Urinary bladder (tissue), 4 donors: ENCODE data around the gene KRAS. TPM values are rescaled to one million over a fixed set of nuclear protein-coding genes. Genes with fewer than 3 reads are reported as not detected.

Source experiments
- DNase-seq: peaks from one replicate; pipeline ENCODE4 v3.0.0-alpha.2; 2015; ENCODE audit errors: extremely low spot score
- H3K27ac ChIP-seq: one replicate; pipeline ENCODE4 v1.5.1; 2013; ENCODE audit warnings: low read depth, mild to moderate bottlenecking, moderate library complexity
- H3K36me3 ChIP-seq: one replicate; pipeline ENCODE4 v1.6.1; 2013; ENCODE audit warnings: mild to moderate bottlenecking, moderate library complexity; ENCODE audit not compliant: insufficient read depth
- H3K4me1 ChIP-seq: one replicate; pipeline ENCODE4 v1.6.1; 2013; ENCODE audit warnings: mild to moderate bottlenecking, moderate library complexity; ENCODE audit not compliant: insufficient read depth
- H3K4me3 ChIP-seq: one replicate; pipeline ENCODE4 v1.5.1; 2013; ENCODE audit warnings: low read depth, low read length
- WGBS: extraction: QIAGEN DNeasy Blood & Tissue Kit; methylation state at CpG from one replicate; pipeline ENCODE4 v1.1.7; 2013; 5-methylcytosine and 5-hydroxymethylcytosine counted together
- polyA plus RNA-seq: library from polyadenylated mRNA; stranded (reverse); fragments of 200-250 nt; gene quantifications from one replicate; pipeline ENCODE4 v1.2.3, GENCODE V29; 2013
- total RNA-seq: library from RNA; depleted of rRNA; stranded (reverse); fragments of >200 nt; gene quantifications from one replicate; pipeline ENCODE4 v1.2.3, GENCODE V29; 2014
- donor health status: healthy with polysubstance abuse.
- donor health status: healthy.

KRAS gene
- total and polyA plus RNA-seq, 2 donors: 13.9 to 30.9 TPM

- H3K36me3 ChIP-seq: no peaks in the 10 kb centered on the region
- H3K4me3 ChIP-seq: no peak overlapping the region
- no peaks in the 10 kb centered on the region for H3K4me1 ChIP-seq
- DNase-seq: no peak
- H3K27ac ChIP-seq: no peak overlapping the region
Observed at GRCh38 chr12:25266497-25266896, 15.8 kb upstream of the KRAS start.

DNA sequence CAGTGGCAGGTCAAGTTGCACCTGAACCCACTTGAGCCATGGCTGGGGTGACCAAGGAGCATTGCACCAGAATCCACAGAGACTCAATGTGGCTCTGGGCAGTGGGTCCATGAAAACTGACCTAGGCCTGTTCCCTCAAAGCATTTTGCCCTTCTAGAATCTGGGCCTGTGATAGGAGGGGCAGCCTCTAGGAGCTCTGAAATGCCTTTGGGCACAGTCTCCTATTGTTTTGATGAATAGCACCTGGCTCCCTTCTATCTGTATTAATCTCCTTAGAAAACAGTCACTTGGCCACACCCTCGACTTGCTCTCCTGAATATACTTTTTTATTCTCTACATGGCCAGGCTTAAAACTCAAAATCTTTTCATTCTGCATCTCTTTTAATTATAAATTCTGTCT, 14.1 kb upstream of the KRAS start:
- no peak overlapping the region for H3K27ac ChIP-seq
- WGBS: 74% methylated on average over 1 of the region's 1 CpG
- no peak for DNase-seq
- H3K36me3 ChIP-seq: no peaks in the 10 kb centered on the region
- H3K4me1 ChIP-seq: no peaks in the 10 kb centered on the region
- H3K4me3 ChIP-seq: no peak overlapping the region

DNA sequence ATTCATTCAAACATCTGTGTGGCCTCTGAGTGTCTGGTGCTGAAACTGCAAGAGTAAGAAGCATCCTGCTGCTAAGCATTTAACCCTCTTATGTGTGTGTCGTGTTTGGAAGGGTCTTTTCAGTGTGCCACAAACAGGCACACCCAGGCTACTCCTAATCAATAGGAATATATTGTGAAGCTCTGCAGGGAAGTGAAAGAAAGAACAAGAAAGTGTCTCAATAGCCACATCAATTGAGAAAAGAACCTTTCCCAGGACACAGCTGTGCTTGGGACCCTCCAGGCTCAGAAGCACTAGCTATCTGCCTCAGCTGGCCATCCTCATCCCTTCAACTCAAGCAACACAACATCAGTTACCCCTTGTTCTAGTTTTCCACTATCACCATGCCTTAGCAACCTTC, 13.4 kb upstream of the KRAS start:
- no peaks in the 10 kb centered on the region for H3K36me3 ChIP-seq
- DNase-seq: no peak
- no peaks in the 10 kb centered on the region for H3K4me1 ChIP-seq
- 30% methylated on average over 1 of the region's 1 CpG for WGBS
- H3K27ac ChIP-seq: no peak overlapping the region
- H3K4me3 ChIP-seq: no peak overlapping the region

DNA sequence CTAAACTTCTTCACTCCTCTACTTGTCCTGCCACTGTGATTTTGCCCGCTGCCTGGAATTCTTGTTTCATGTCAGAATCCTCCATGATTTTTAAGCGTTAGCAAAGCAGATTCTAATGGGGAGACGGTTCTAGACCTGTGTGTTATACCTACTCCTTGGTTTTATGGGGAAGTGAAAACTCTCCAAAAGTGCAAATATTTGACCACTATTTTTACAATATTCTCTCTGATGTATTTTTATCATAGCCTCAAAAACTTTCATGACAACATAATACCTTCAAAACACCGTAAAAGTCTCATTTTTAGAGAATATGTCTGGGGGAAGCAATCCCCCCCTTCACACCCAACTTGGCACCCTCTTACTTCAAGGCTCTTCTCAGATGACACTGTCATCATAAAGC, 12.9 kb upstream of the KRAS start:
- H3K4me3 ChIP-seq: no peak overlapping the region
- H3K27ac ChIP-seq: no peak overlapping the region
- H3K36me3 ChIP-seq: no peaks in the 10 kb centered on the region
- 86% methylated on average over 4 of the region's 4 CpGs for WGBS
- no peaks in the 10 kb centered on the region for H3K4me1 ChIP-seq
- no peak for DNase-seq

DNA sequence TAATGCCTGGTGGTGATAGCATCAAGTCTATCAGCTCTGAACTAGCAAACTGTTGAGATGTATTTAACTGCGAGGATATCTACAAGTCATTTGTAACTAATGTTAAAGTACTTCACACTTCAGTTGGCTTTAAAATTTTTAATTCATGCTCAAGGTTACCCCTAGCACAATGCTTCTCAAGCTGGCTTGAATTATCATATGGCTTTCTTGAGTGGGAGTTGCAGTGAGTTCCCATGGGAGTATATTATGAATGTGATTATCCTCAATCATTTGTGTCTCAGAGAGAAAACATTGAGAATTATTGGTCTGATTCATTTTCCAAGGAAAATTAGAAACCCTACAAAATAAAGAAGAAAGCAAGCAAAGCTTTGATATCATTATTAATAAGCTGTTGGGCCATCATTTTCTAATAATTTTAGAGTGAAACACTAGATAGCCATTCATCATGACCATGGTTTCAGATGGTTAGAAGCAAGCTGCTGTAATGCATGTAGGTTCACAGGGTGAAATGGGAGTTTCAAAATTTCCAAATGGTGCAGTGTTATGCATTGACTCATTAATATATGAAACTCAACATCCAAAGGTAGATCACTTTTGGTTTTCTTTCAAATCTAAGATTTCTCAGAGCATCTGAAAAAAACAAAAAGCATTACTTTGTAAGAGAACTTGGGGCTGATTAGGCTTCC, 11.8 kb upstream of the KRAS start:
- Histone ChIP-seq H3K36me3 (no peaks in the 10 kb centered on the region), H3K4me1 (no peaks in the 10 kb centered on the region), H3K27ac (no peak overlapping the region), H3K4me3 (no peak overlapping the region)
- no peak for DNase-seq
- 88% methylated on average over 1 of the region's 1 CpG for WGBS

DNA sequence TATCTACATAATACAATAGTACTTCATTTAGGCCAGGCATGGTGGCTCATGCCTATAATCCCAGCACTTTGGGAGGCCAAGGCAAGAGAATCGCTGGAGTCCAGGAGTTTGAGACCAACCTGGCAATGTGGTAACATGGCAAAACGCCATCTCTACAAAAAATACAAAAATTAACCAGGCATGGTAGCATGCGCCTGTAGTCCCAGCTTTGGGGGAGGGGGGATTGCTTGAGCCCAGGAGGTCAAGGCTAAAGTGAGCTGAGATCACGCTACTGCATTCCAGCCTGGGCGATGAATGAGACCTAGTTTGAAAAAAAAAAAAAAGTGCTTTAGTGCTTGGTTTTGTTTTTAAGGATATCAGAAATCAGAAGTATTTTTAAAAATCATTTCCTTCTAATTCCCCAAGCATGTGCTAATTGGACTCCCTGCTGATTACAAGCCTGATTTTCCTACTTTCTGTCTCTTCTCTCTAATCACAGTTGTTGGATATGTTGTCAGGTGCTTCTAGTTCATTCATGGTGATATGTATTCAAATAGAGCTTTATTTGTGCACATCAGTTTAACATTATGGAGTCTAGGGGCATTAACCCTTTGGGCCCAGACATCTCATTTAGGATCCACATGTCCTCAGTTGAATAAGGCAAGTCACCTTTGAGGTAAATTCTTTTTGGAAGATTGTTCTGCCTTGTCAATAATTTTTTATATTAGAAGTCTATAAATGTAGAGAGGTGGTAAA, 7.0 kb upstream of the KRAS start:
- Histone ChIP-seq H3K36me3 (no peaks in the 10 kb centered on the region), H3K4me3 (no peak overlapping the region), H3K27ac (no peak overlapping the region), H3K4me1 (no peaks in the 10 kb centered on the region)
- no peak for DNase-seq
- 94% methylated on average over 5 of the region's 5 CpGs for WGBS

DNA sequence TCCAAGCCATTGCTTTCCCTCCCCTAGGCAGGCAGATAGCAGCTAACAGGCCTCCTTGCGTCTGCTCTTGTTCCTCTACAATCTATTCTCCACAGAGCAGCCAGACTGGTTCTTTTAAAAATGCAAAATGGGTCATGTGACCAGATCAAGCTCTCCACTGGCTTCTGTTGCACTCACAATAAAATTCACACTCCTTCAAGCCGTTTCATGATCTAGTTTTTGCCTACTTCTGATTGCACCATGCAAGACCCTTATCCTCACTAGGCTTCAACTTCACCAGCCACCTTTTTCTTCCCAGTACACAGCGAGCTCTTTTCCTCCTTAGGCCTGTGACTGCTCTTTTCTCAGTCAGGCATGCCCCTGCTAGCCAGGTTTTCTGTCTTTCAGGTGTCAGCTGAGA, 6.1 kb upstream of the KRAS start:
- Histone ChIP-seq H3K4me3 (no peak overlapping the region), H3K27ac (no peak overlapping the region), H3K4me1 (no peaks in the 10 kb centered on the region), H3K36me3 (no peaks in the 10 kb centered on the region)
- no peak for DNase-seq
- 69% methylated on average over 3 of the region's 3 CpGs for WGBS

DNA sequence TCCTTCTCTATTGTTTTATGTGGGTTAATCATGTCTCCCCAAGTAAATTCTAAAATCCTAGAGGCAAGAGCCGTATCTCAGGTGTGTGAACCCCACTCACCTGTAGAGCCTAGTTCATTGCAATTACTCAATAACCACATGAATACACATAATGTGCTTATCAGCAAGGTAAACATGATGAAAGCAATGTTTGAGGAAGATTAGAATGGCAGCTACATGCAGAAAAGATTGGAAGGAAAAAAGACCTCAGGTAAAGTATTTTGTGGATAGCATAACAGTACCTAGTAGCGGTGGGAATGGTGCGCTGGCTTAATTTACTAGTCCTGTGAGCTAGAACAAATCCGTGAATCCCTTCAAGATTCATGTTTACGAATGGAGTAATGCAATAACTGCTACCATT, 5.3 kb upstream of the KRAS start:
- Histone ChIP-seq H3K36me3 (no peaks in the 10 kb centered on the region), H3K27ac (no peak overlapping the region), H3K4me3 (no peak overlapping the region), H3K4me1 (no peaks in the 10 kb centered on the region)
- no peak for DNase-seq
- WGBS: 90% methylated on average over 5 of the region's 5 CpGs

DNA sequence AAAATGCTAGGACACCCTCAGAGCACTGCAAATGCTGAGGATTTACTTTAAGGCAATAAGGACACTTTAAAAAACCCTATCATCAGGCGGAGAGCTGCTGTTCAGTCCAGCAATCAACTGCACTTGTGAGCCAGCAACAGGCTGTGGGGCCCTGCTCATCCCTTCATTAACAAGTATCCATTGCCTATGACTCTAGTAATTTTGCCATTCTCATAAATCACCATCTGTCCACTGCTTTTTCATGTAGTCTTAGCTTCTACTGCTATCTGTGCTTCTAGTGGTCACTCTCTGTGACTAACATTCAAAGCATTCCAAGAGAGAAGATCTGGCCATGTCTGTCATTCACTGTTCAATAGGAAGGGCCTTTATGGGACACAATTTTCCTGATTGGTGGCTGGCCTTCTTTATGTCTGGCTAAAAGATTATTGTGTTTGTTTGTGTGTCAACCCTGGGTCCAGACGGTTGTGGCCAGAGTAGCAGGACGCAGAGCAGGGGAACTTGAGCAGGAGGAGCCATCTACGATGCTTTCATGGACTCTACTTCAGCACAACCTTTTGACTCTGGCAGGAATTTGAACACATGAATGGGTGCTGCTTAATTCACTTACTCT, 3.6 kb upstream of the KRAS start:
- H3K27ac ChIP-seq: no peak overlapping the region
- no peak for DNase-seq
- no peak overlapping the region for H3K4me3 ChIP-seq
- no peaks in the 10 kb centered on the region for H3K4me1 ChIP-seq
- no peaks in the 10 kb centered on the region for H3K36me3 ChIP-seq
- WGBS: 88% methylated on average over 4 of the region's 4 CpGs

- Histone ChIP-seq H3K4me1 (no peaks in the 10 kb centered on the region), H3K36me3 (no peaks in the 10 kb centered on the region), H3K4me3 (no peak overlapping the region), H3K27ac (no peak overlapping the region)
- DNase-seq: no peak
- 79% methylated on average over 5 of the region's 5 CpGs for WGBS
Observed at GRCh38 chr12:25253371-25254068, 2.8 kb upstream of the KRAS start.

- DNase-seq: no peak
- Histone ChIP-seq H3K27ac (no peak overlapping the region), H3K36me3 (no peaks in the 10 kb centered on the region), H3K4me1 (no peaks in the 10 kb centered on the region), H3K4me3 (no peak overlapping the region)
- WGBS: 84% methylated on average over 3 of the region's 3 CpGs
Observed at GRCh38 chr12:25252946-25253345, 2.2 kb upstream of the KRAS start.

- H3K27ac ChIP-seq: no peak overlapping the region
- peak overlapping the region; percentile 99 for H3K4me3 ChIP-seq
- 61% methylated on average over 6 of the region's 6 CpGs for WGBS
- no peaks in the 10 kb centered on the region for H3K36me3 ChIP-seq
- H3K4me1 ChIP-seq: no peaks in the 10 kb centered on the region
- DNase-seq: no peak
Observed at GRCh38 chr12:25251769-25252168, 1.0 kb upstream of the KRAS start.

DNA sequence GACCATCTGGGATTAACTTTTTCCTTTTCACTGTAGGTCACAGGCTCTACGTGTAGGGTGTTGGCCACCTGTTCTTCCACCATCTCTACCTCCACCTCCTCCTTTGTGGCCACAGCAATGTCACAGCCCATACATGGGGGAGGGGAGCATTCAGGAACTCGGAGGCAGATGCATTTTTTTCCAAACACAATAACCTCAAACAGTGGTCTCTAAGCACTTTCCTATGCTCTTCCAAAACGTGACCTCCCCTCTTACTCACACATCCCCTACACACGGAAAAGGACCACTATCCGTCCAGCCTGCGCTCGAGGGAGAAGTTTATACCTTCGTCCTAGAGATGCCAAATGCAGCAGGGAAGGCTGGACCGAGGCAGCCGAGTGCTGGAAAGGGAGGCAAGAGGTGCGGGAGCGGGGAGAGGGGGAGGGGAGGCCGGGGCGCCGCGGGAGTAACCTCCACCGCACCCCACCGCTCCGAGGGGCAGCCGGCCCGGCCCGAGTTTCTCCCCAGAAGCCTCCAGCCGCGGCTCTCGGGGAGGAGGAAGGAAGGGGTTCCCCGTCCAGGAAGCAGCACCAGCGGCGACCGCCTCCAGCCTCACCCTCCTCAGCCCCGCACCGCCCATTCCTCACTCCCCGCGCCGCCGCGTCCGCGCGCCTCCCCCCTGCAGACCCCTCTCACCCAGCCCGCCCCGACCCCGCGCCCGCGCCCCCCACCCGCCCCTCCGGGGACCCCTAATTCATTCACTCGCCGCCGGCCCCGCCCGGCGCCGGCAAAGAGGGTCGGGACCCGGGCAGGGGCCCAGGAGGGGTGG, 594 bp downstream of the KRAS start:
- peak overlapping the region; percentile 99 for H3K4me3 ChIP-seq
- no peak for DNase-seq
- no peaks in the 10 kb centered on the region for H3K4me1 ChIP-seq
- no peaks in the 10 kb centered on the region for H3K36me3 ChIP-seq
- H3K27ac ChIP-seq: peak overlapping the region; percentile 84
- WGBS: under 1% methylated on average over 53 of the region's 56 CpGs
